Stimulated activated CD4-positive, alpha-beta T cell treated with anti-CD3 and anti-CD28 coated beads, Interleukin-2, amount 100 ng/mL, for 48 hours (primary cell): ENCODE data around the gene C19orf47.

Source experiments
- DNase-seq, 2 donors: peaks; one replicate each; pipeline ENCODE4 v3.0.0-alpha.2; 2020

The C19orf47 gene

GRCh38 chr19:40280608-40281221, 67.5 kb downstream of the C19orf47 start:
- DNase-seq, result no peak

- DNase-seq, result no peak
These were observed 68.2 kb downstream of the C19orf47 start for GRCh38 chr19:40279761-40280607.

GRCh38 chr19:40279120-40279551, 69.1 kb downstream of the C19orf47 start:
- no peak for DNase-seq

GRCh38 chr19:40278361-40279035, 69.7 kb downstream of the C19orf47 start:
- no peak for DNase-seq

GRCh38 chr19:40277356-40278059, 70.7 kb downstream of the C19orf47 start:
- no peak for DNase-seq

- no peak for DNase-seq
These were observed 73.3 kb downstream of the C19orf47 start for GRCh38 chr19:40274585-40275544.

GRCh38 chr19:40273469-40274360, 74.5 kb downstream of the C19orf47 start:
- no peak for DNase-seq

GRCh38 chr19:40272261-40272660, 75.9 kb downstream of the C19orf47 start:
- DNase-seq, result no peak

GRCh38 chr19:40271706-40272105, 76.5 kb downstream of the C19orf47 start:
- DNase-seq, result no peak

- DNase-seq, result no peak
These were observed 77.7 kb downstream of the C19orf47 start for GRCh38 chr19:40270362-40271089.
